ENCODE data around the gene GULP1.
"Not testable (repeated sequence)": the region's sequence is repeated elsewhere in the genome, so short reads cannot be mapped to it uniquely, and the experiment has no call there.

Gene GULP1

GRCh38 chr2:188291617-188292347 is at the start of gene GULP1:
Gene GULP1 (plus strand): TSS chr2:188291874. CDS start chr2:188477703, 185,829 bp downstream.
- no peak for DNase-seq

- no peak for DNase-seq
Observed at GRCh38 chr2:188243381-188243780, 48.3 kb upstream of the GULP1 start.

- DNase-seq = no peak
Observed at GRCh38 chr2:188244383-188244782, 47.3 kb upstream of the GULP1 start.

GRCh38 chr2:188245230-188245629 is 46.4 kb upstream of the GULP1 start:
- DNase-seq = no peak

GRCh38 chr2:188248513-188248912 is 43.2 kb upstream of the GULP1 start:
- no peak for DNase-seq

GRCh38 chr2:188251034-188251433 is 40.6 kb upstream of the GULP1 start:
- no peak for DNase-seq

- DNase-seq = no peak
Observed at GRCh38 chr2:188256420-188256819, 35.3 kb upstream of the GULP1 start.

- no peak for DNase-seq
Observed at GRCh38 chr2:188265315-188265714, 26.4 kb upstream of the GULP1 start.

- DNase-seq = no peak
Observed at GRCh38 chr2:188267776-188268175, 23.9 kb upstream of the GULP1 start.

- no peak for DNase-seq
Observed at GRCh38 chr2:188269004-188269403, 22.7 kb upstream of the GULP1 start.

GRCh38 chr2:188272121-188272520 is 19.6 kb upstream of the GULP1 start:
- DNase-seq = no peak

GRCh38 chr2:188274274-188274673 is 17.4 kb upstream of the GULP1 start:
- no peak for DNase-seq

- no peak for DNase-seq
Observed at GRCh38 chr2:188276255-188276654, 15.4 kb upstream of the GULP1 start.

- no peak for DNase-seq
Observed at GRCh38 chr2:188277786-188278185, 13.9 kb upstream of the GULP1 start.

- no peak for DNase-seq
Observed at GRCh38 chr2:188278388-188279092, 13.1 kb upstream of the GULP1 start.

- DNase-seq = no peak
Observed at GRCh38 chr2:188279093-188279445, 12.6 kb upstream of the GULP1 start.

GRCh38 chr2:188280811-188281222 is 10.9 kb upstream of the GULP1 start:
- DNase-seq = no peak

GRCh38 chr2:188282907-188283306 is 8.8 kb upstream of the GULP1 start:
- DNase-seq = no peak

GRCh38 chr2:188284251-188284650 is 7.4 kb upstream of the GULP1 start:
- DNase-seq = not testable (repeated sequence)

GRCh38 chr2:188285049-188285448 is 6.6 kb upstream of the GULP1 start:
- no peak for DNase-seq

- DNase-seq = no peak
Observed at GRCh38 chr2:188285774-188286173, 5.9 kb upstream of the GULP1 start.

GRCh38 chr2:188291142-188291616 is 495 bp upstream of the GULP1 start:
- DNase-seq = no peak

GRCh38 chr2:188292348-188293239 is 920 bp downstream of the GULP1 start:
- no peak for DNase-seq

Measured in stimulated activated CD4-positive, alpha-beta T cell treated with anti-CD3 and anti-CD28 coated beads, Interleukin-2, amount 100 ng/mL, for 48 hours (primary cell).